Endothelial cell (in vitro differentiated cells): ENCODE data around the gene ERLEC1. TPM values are rescaled to one million over a fixed set of nuclear protein-coding genes. Genes with fewer than 3 reads are reported as not detected.
"Not testable (repeated sequence)": the region's sequence is repeated elsewhere in the genome, so short reads cannot be mapped to it uniquely, and the experiment has no call there.

Experiments
- DNase-seq: peaks from one replicate; pipeline ENCODE4 v3.0.0; 2021; ENCODE audit warnings: low spot score
- H3K27ac Mint-ChIP-seq: one replicate; pipeline ENCODE4 v1.8.0; 2021; ENCODE audit warnings: mixed read lengths, inconsistent platforms; ENCODE audit not compliant: unreplicated experiment
- H3K27me3 Mint-ChIP-seq: one replicate; pipeline ENCODE4 v1.8.0; 2021; ENCODE audit warnings: mild to moderate bottlenecking, moderate library complexity, mixed read lengths, inconsistent platforms; ENCODE audit not compliant: unreplicated experiment
- H3K36me3 Mint-ChIP-seq: one replicate; pipeline ENCODE4 v1.8.0; 2021; ENCODE audit warnings: mild to moderate bottlenecking, low read depth, mixed read lengths, inconsistent platforms; ENCODE audit not compliant: unreplicated experiment
- H3K4me1 Mint-ChIP-seq: one replicate; pipeline ENCODE4 v1.8.0; 2021; ENCODE audit warnings: mild to moderate bottlenecking, mixed read lengths, inconsistent platforms; ENCODE audit not compliant: unreplicated experiment
- H3K4me3 Mint-ChIP-seq: one replicate; pipeline ENCODE4 v1.8.0; 2021; ENCODE audit warnings: mild to moderate bottlenecking, mixed read lengths, inconsistent platforms; ENCODE audit not compliant: unreplicated experiment
- H3K9me3 Mint-ChIP-seq: one replicate; pipeline ENCODE4 v1.8.0; 2021; ENCODE audit warnings: mixed read lengths, inconsistent platforms; ENCODE audit not compliant: unreplicated experiment
- total RNA-seq: library from RNA; stranded (reverse); fragmentation: NEBNext Ultra II Directional; extraction: Animal tissue kit (Norgen Biotek cat#: 25700); gene quantifications from one replicate; pipeline ENCODE4 v1.2.1, GENCODE V29; 2021; ENCODE audit not compliant: unreplicated experiment
- TF ChIP-seq, protein P1 (sequence below): fragments of 200-600 bp; sonication (generic); IDR thresholded peaks from one replicate; pipeline ENCODE4 v1.5.0; 2021; ENCODE audit warnings: antibody characterized with exemption; ENCODE audit not compliant: unreplicated experiment

The ERLEC1 gene
- total RNA-seq, 1 donor from 2014 or later: 31.0 TPM

DNA sequence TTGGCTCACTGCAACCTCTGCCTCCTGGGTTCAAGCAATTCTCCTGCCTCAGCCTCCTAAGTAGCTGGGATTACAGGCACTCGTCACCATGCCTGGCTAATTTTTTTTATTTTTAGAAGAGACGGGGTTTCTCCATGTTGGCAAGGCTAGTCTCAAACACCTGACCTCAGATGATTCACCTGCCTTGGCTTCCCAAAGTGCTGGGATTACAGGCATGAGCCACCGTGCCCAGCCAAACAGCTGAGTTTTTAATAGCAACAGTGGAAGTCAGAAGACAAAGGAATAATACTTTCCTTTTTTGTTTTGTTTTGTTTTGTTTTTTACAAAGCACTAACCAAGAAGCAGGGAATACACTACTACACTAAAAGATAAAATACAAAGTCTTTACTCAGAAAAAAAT, 56.0 kb downstream of the ERLEC1 start:
- Mint-ChIP-seq H3K9me3 (no peaks in the 10 kb centered on the region), H3K36me3 (peaks cover 16% of the 10 kb centered on the region), H3K27me3 (no peaks in the 10 kb centered on the region), H3K4me3 (no peak overlapping the region), H3K27ac (no peak overlapping the region), H3K4me1 (peaks cover 28% of the 10 kb centered on the region)
- DNase-seq: no peak
- TF ChIP-seq, protein P1, sequence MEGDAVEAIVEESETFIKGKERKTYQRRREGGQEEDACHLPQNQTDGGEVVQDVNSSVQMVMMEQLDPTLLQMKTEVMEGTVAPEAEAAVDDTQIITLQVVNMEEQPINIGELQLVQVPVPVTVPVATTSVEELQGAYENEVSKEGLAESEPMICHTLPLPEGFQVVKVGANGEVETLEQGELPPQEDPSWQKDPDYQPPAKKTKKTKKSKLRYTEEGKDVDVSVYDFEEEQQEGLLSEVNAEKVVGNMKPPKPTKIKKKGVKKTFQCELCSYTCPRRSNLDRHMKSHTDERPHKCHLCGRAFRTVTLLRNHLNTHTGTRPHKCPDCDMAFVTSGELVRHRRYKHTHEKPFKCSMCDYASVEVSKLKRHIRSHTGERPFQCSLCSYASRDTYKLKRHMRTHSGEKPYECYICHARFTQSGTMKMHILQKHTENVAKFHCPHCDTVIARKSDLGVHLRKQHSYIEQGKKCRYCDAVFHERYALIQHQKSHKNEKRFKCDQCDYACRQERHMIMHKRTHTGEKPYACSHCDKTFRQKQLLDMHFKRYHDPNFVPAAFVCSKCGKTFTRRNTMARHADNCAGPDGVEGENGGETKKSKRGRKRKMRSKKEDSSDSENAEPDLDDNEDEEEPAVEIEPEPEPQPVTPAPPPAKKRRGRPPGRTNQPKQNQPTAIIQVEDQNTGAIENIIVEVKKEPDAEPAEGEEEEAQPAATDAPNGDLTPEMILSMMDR: no peak

DNA sequence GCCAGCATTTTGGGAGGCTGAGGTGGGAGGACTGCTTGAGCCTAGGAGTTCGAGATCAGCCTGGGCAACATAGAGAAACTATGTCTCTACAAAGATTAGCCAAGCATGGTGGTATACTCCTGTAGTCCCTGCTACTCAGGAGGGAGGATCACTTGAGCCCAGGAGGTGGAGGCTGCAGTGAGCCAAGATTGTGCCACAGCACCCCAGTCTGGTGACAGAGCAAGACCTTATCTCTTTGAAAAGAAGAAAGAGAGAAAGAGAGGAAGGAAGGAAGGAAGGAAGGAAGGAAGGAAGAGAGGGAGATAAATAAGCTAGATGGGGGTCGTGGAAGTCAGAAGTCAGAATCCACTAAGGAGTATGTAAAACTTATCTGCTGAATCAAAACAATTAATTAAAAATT, 56.8 kb downstream of the ERLEC1 start:
- DNase-seq: no peak
- Mint-ChIP-seq H3K9me3 (no peaks in the 10 kb centered on the region), H3K27ac (peak overlapping the region; percentile 83), H3K27me3 (peaks cover 2% of the 10 kb centered on the region), H3K4me3 (peak overlapping the region; percentile 13), H3K36me3 (peaks cover 21% of the 10 kb centered on the region), H3K4me1 (peaks cover 33% of the 10 kb centered on the region)
- TF ChIP-seq, protein P1: no peak

DNA sequence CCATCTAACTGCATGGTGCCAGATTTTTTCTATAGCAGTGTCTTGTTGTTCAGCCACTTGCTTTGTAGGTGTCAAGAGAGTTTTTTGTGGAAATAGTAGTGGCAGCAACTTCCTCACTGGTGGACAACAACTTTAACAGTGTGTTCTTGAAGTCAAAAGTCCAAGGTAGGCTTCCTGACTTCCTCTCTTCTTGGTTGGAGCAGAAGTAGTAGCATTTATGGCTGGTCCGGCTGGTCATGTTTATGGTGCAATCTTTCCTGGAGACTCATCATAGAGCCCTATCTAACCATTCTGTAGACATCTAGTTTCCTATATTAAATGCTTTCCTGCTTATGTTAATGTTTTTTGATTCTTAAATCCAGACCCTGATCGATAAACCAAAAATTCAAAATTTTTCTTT, 61.2 kb downstream of the ERLEC1 start:
- no peak for DNase-seq
- Mint-ChIP-seq H3K27me3 (peaks cover 2% of the 10 kb centered on the region), H3K27ac (peak overlapping the region; percentile 5), H3K9me3 (no peaks in the 10 kb centered on the region), H3K4me3 (peak overlapping the region; percentile 22), H3K4me1 (peaks cover 28% of the 10 kb centered on the region), H3K36me3 (peaks cover 17% of the 10 kb centered on the region)
- TF ChIP-seq, protein P1: no peak

DNA sequence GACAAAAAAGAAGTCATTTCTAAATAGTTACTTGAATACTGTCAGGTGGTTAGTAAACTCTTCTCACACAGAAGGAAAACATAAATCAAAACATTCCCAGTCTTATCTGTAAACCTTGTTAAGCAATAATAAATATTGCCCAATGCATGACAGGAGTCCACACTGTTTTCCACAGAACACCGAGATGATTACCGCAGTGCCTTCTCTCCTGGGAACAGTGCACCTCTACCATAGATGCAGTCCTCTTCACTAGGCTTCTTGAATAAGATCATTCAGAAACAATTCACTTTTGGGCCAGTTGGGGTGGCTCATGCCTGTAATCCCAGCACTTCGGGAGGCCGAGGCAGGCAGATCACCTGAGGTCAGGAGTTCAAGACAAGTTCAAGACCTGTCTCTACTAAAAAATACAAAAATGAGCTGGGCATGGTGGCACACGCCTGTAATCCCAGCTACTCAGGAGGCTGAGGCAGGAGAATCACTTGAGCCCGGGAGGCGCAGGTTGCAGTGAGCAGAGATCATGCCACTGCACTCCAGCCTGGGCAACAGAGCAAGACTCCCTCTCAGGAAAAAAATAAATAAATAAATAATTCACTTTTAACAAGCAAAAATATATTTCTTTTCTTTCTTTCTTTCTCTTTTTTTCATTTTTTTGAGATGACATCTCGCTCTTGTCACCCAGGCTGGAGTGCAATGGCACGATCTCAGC, 64.4 kb downstream of the ERLEC1 start:
- H3K27me3 Mint-ChIP-seq, H3K4me1 Mint-ChIP-seq, H3K9me3 Mint-ChIP-seq, H3K4me3 Mint-ChIP-seq, DNase-seq, H3K27ac Mint-ChIP-seq: not testable (repeated sequence)
- peaks cover 43% of the 10 kb centered on the region for H3K36me3 Mint-ChIP-seq

DNA sequence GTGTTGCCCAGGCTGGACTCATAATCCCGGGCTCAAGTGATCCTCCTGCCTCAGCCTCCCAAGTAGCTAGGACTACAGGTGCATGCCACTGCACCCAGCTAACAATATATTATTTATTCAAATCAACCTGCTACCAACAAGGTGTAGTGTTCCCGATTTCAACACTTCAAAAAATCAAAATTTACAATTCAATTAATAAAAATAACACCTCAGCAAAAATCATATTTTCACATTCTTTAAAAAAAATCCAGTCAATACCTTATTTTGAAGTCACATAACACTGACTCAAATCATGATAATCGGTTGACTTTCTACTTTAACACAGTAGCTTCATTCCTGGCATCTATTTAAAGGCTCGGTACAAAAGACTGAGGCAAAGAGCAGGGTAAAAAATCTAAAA, 65.7 kb downstream of the ERLEC1 start:
- TF ChIP-seq, protein P1: no peak
- Mint-ChIP-seq H3K27me3 (peaks cover 2% of the 10 kb centered on the region), H3K36me3 (peaks cover 38% of the 10 kb centered on the region), H3K27ac (no peak overlapping the region), H3K4me3 (no peak overlapping the region), H3K9me3 (no peaks in the 10 kb centered on the region), H3K4me1 (peaks cover 10% of the 10 kb centered on the region)
- DNase-seq: no peak
